DOHH2 (cell line): ENCODE data around the gene COL4A2.

Experiments used
- EZH2phosphoT487 ChIP-seq: fragments of 200-600 bp; sonication (generic); IDR thresholded peaks from 2 replicates; pipeline ENCODE4 v1.6.1; 2017; ENCODE audit warnings: borderline replicate concordance, mild to moderate bottlenecking, antibody characterized with exemption, low read length, moderate library complexity, mixed read lengths
- TF ChIP-seq, protein P1 (sequence below): fragments of 200-600 bp; sonication (generic); IDR thresholded peaks from one replicate; pipeline ENCODE4 v1.5.1; 2014; ENCODE audit warnings: antibody characterized with exemption, mild to moderate bottlenecking, low read depth, low read length; ENCODE audit not compliant: poor library complexity, severe bottlenecking

DNA sequence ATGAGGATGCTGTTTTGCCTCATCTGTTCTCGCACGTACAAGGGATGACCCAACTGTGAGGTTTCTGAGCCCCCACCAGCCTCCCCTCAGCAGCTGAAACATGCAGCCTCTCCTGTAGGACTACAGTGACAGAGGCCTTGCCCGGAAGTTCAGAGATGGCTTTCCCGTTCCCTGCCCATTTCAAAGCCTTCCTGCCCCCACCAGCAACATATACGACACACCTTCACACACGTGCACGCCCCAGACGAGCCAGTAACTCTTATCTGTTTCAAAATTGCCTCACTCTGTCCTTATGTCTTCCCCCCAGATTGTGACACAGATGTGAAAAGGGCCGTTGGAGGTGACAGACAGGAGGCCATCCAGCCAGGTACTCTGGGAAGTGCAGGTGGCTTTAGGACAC lies 158.6 kb downstream of the COL4A2 start:
- TF ChIP-seq, protein P1, sequence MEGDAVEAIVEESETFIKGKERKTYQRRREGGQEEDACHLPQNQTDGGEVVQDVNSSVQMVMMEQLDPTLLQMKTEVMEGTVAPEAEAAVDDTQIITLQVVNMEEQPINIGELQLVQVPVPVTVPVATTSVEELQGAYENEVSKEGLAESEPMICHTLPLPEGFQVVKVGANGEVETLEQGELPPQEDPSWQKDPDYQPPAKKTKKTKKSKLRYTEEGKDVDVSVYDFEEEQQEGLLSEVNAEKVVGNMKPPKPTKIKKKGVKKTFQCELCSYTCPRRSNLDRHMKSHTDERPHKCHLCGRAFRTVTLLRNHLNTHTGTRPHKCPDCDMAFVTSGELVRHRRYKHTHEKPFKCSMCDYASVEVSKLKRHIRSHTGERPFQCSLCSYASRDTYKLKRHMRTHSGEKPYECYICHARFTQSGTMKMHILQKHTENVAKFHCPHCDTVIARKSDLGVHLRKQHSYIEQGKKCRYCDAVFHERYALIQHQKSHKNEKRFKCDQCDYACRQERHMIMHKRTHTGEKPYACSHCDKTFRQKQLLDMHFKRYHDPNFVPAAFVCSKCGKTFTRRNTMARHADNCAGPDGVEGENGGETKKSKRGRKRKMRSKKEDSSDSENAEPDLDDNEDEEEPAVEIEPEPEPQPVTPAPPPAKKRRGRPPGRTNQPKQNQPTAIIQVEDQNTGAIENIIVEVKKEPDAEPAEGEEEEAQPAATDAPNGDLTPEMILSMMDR: no peak
- TF ChIP-seq EZH2phosphoT487: no peak
